AG09319 (cell line): ENCODE results near the gene RFPL2.

Source experiments
- DNase-seq: peaks from one replicate; pipeline ENCODE4 v3.0.0-alpha.2; 2010; ENCODE audit warnings: low read depth; ENCODE audit errors: extremely low read depth
- TF ChIP-seq, protein P1 (sequence below): IDR thresholded peaks from 2 replicates; pipeline ENCODE4 v1.5.1; 2011; ENCODE audit warnings: low read depth, mild to moderate bottlenecking, inconsistent platforms, low read length, moderate library complexity

RFPL2 gene

DNA sequence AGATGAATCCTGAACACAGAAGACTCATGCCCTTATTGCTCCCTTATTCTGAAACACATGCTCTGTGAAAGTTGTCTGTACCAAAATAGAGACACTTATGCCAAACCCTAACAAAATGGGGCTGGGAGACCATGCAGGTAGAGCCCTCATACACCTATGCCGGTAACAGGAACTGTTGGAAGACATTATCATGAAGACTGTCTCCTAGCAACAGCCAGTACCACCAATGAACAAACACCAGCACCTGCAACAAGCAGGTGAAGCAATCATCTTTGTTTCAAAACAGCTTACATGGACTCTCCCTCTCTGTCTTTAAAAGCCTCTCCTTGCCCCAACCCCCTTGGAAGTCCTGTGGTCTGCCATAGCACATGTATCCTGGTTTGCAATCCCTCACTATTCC, 33.0 kb upstream of the RFPL2 start:
- TF ChIP-seq, protein P1, sequence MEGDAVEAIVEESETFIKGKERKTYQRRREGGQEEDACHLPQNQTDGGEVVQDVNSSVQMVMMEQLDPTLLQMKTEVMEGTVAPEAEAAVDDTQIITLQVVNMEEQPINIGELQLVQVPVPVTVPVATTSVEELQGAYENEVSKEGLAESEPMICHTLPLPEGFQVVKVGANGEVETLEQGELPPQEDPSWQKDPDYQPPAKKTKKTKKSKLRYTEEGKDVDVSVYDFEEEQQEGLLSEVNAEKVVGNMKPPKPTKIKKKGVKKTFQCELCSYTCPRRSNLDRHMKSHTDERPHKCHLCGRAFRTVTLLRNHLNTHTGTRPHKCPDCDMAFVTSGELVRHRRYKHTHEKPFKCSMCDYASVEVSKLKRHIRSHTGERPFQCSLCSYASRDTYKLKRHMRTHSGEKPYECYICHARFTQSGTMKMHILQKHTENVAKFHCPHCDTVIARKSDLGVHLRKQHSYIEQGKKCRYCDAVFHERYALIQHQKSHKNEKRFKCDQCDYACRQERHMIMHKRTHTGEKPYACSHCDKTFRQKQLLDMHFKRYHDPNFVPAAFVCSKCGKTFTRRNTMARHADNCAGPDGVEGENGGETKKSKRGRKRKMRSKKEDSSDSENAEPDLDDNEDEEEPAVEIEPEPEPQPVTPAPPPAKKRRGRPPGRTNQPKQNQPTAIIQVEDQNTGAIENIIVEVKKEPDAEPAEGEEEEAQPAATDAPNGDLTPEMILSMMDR = no peak
- no peak for DNase-seq

DNA sequence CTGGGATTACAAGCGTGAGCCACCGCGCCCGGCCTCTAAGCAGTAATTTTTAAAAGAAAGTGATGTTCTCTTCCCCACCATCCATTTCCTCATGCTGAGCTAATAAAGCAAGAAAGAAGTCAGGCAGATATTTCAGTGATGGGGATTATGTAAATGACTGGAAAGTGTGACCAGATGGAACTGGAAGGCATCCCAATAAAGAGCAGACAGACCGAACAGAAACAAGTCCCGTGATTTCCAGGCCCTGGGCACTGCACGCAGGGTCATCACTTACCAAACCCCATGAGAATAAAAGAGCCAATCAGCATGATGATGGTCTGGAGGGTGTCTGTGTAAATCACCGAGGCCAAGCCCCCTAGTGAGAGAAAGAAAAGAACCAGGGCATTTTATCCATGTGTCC, 32.1 kb upstream of the RFPL2 start:
- TF ChIP-seq, protein P1 = no peak
- no peak for DNase-seq

DNA sequence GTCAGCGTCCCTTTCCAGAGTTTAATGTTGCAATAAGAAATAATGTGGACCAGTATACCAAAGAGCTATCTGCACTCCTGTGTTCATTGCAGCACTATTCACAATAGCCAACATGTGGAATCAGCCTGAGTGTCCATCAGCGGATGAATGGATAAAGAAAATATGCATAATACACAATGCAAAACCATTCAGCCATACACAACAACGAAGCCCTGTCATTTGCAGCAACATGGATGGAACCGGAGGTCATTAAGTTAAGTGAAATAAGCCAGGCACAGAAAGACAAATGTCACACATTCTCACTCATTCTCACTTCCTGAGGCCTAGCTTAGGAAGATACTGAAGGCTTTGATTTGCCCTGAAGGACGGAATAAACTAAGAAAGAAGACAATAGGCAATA, 28.2 kb upstream of the RFPL2 start:
- TF ChIP-seq, protein P1 = no peak
- DNase-seq = no peak

DNA sequence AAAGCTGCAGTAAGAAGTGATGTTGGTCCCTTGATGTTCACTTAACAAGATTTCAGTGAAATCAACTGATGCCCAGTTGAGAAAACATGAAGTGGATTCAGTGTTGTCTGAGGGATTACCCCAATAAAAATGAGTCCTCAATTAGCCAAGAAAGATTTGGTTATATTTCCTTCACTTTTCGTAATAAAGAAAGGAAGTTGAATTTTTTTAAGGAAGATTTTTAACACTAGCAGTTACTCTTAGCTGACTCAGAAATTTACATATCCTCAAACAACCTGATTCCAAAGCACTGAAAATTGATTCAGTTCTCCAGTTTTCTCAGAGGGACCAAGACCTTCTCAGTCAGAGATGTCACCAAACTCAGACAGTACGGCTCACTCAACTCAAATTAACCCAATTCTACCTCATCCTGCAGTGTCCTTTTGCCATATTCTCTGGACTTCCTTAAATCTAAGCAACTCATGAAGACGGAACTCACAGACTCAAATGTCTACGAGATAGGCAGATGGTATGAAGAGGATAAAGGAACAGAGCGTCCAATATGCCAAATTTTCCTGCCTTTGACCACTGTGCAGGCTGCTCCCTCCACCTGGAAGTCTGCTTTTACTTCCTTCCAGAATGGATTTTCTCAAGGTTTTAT, 27.4 kb upstream of the RFPL2 start:
- TF ChIP-seq, protein P1 = no peak
- no peak for DNase-seq

DNA sequence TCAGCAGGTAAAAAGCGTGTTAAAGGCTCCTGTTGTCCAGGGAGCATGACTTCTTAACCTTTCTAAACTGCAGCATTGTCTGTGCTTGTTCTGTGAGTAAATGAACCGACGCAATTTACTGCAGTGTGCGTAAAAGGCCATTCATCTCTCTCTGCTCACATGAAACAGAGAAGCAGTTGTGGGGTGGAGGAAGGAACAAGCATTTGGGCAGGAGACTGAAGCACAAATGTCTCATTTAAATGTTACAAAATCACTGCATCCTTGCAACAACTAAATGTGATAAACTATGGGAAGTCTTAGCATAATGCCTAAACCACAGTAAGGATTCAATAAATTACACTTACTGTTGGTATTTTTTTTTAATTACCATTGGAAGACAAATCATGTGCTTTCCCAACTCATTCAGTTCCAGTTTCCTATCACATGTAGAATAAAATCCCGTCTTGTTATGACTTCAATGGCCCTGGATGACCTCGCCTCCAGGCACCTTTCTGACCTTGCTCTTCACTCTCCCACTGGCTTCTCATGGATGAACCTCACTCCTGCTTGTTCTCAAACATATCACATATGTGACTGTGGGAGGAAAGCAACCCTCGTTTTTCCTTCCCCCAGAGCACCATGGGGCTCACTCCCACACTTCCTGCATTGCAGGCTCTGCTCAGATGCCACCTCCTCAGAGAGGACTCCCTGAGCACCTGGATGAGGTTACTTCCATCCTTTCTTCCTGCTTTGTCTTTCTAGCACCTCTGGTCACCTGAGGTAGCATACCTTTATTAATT, 21.6 kb upstream of the RFPL2 start:
- no peak for DNase-seq
- TF ChIP-seq, protein P1 = no peak

DNA sequence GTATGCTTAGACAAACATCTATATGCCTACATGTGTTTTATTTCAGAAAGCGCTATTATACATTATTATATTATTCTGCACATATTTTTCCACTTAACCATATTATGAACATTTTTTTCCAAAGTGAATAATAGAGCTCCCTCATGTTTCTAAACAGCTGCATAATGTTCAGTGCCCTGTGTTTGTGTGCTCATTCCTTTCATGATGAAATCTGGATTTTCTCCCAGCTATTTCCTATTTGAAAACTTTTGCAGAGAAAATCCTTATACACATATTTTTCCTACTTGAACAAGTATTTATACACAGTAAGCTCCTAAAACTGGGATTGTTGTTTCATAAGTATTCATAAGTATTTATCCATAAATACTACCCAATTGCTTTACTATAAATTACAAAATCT, 18.1 kb upstream of the RFPL2 start:
- DNase-seq = no peak

DNA sequence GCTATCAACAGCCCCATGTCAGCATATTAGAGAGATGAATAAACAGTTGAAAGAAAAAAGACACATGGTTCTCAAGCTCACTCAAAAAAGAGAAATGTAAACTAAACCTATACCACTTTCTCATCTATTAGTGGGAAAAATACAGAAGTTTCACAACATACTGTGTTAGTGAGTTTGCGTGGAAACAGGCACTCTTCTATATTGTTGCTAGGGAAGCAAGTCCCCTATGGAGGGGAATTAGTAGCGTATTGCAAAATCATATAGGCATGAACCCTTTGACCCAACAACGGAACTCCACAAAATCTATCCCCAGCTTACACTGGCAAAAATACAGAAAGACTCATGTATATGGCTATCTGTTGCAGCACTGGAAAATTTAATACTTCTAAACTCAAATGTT, 14.2 kb upstream of the RFPL2 start:
- DNase-seq = no peak
- TF ChIP-seq, protein P1 = no peak

More for the DNA sequence above, 18.1 kb upstream of the RFPL2 start:
- TF ChIP-seq, protein P1 = no peak
